ENCODE data around the gene LSM3. TPM values are rescaled to one million over a fixed set of nuclear protein-coding genes. Genes with fewer than 3 reads are reported as not detected.
"Not testable (repeated sequence)": the region's sequence is repeated elsewhere in the genome, so short reads cannot be mapped to it uniquely, and the experiment has no call there.

Gene LSM3
- total RNA-seq, 2 experiments from 2014 or later = 26.3 to 27.2 TPM

DNA sequence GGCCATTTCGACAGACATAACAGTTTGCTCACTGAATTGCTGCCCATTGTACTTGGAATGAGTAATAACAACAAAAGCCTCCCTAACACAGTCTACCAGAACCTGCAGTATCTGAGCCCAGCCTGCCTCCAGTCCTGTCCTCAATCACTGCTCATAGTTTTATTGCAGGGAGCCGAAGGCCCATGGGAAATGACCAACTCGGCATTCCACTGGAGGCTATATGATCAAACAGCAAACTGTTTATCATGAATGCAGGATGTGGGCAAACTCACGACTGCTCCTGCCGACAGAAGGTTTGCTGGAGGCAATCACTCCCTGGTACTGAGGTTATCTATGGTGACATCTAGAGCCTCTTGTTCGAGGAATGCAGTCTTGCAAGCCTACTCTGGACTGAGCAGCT lies 46.3 kb downstream of the LSM3 start:
- H3K4me3 Mint-ChIP-seq = no peak overlapping the region
- H3K9me3 Mint-ChIP-seq = peaks cover 18% of the 10 kb centered on the region
- H3K4me1 Mint-ChIP-seq = peaks cover 2% of the 10 kb centered on the region
- no peak for DNase-seq
- peaks cover 19% of the 10 kb centered on the region for H3K27me3 Mint-ChIP-seq
- H3K27ac Mint-ChIP-seq = no peak overlapping the region
- peaks cover 8% of the 10 kb centered on the region for H3K36me3 Mint-ChIP-seq

DNA sequence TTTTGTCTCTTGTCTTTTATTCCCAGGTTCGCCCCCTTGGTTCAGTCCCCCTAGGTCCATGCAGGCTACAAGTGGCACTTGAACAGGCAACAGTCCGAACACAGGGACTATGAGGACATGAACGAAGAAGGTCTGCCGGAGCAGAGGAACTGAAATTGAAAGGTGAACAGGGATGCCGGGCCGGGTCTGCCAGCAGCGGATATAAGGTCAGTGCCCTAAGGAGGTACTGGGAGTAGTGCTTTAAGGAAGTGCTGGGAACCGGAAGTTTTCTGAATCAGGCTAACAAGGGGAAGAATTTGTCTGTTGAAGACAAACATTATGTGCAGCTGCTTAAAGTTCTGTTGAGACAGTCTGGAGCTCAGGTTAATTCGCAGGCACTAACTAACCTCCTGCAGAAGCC lies 46.8 kb downstream of the LSM3 start:
- Mint-ChIP-seq H3K27me3 (peaks cover 19% of the 10 kb centered on the region), H3K9me3 (peaks cover 15% of the 10 kb centered on the region), H3K27ac (no peak overlapping the region), H3K36me3 (peaks cover 8% of the 10 kb centered on the region), H3K4me3 (no peak overlapping the region), H3K4me1 (peaks cover 2% of the 10 kb centered on the region)
- no peak for DNase-seq

GRCh38 chr3:14226351-14226750 lies 47.7 kb downstream of the LSM3 start:
- H3K4me1 Mint-ChIP-seq, DNase-seq, H3K36me3 Mint-ChIP-seq, H3K9me3 Mint-ChIP-seq, H3K4me3 Mint-ChIP-seq, H3K27ac Mint-ChIP-seq: not testable (repeated sequence)
- H3K27me3 Mint-ChIP-seq = peaks cover 20% of the 10 kb centered on the region

DNA sequence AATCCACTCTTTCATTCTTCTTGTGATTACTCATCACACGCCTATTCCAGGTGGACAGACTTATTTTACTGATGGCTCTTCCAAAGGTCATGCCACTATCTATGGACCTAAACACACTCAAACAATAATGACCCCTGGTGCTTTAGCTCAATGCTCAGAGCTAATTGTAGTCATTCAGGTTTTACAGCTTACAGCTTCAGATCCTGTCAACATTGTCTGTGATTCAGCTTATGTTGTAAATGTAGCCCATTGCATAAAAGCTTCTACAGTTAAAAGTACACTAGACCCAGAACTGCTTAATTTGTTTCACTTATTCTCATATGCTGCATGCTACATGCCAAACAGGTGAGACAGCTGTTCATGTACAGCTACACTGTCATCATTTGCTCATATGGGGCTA lies 49.2 kb downstream of the LSM3 start:
- H3K4me1 Mint-ChIP-seq = peaks cover 7% of the 10 kb centered on the region
- H3K36me3 Mint-ChIP-seq = peaks cover 2% of the 10 kb centered on the region
- H3K27me3 Mint-ChIP-seq = peaks cover 32% of the 10 kb centered on the region
- H3K9me3 Mint-ChIP-seq = peaks cover 2% of the 10 kb centered on the region
- no peak for DNase-seq
- no peak overlapping the region for H3K27ac Mint-ChIP-seq
- H3K4me3 Mint-ChIP-seq = no peak overlapping the region

DNA sequence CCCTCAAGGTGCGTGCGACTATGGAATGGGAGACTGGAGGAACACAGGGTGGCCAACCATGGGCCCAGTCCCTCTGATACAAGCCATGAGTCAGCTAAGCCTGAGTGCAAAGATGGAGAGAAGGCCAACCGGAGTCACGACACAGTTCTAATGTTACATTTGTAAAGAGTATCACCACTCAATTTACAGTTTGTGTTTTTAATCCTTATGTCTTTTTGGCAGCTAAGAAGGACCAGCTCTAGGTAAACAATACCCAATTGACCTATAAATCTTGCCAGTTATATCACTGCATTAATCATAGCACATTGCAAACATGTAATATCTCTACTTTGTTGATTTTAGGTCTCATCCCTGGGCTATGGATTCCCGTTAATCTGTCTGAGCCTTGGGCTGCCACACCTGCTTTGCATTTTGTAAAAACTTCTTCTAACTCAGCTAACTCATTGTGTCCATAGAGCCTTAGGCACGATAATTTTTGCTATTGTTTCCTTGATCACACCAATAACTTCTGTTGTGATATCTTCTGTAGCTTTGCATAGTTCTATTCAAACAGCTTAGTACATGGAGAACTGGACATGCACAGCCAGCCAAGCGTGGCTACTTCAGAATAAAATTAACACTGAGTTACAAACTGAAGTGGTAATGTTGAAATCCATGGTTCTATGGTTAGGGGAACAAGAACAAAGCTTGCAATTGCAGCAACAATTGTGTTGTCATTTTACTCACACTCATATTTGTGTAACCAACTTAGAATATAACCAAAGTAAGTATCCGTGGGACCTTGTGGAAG lies 50.3 kb downstream of the LSM3 start:
- Mint-ChIP-seq H3K9me3 (peaks cover 3% of the 10 kb centered on the region), H3K36me3 (peaks cover 6% of the 10 kb centered on the region), H3K4me1 (peaks cover 7% of the 10 kb centered on the region), H3K27ac (no peak overlapping the region), H3K27me3 (peaks cover 38% of the 10 kb centered on the region), H3K4me3 (no peak overlapping the region)
- DNase-seq = no peak

GRCh38 chr3:14229695-14230094 lies 51.1 kb downstream of the LSM3 start:
- H3K9me3 Mint-ChIP-seq = not testable (repeated sequence)
- peaks cover 44% of the 10 kb centered on the region for H3K27me3 Mint-ChIP-seq

DNA sequence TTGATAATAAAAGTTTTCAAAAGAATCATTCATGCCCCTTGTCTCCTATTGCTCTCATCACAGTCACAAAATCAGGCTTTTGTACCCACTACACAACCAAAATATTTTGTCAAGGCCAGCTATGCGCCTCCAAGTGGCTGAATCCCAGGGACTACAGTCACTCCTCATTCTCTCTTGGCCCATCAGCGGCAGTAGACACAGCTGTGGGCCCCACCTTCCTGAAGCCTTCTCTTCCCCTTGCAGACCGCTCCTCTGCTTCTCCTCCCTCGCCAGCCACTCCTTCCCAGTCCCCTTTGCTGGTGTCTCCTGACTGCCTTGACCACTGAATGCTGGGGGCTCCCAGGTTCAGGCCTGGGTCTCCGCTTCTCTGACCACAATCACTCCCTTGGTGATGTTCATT lies 52.1 kb downstream of the LSM3 start:
- peaks cover 8% of the 10 kb centered on the region for H3K4me1 Mint-ChIP-seq
- H3K4me3 Mint-ChIP-seq = no peak overlapping the region
- H3K36me3 Mint-ChIP-seq = peaks cover 6% of the 10 kb centered on the region
- DNase-seq = no peak
- peaks cover 42% of the 10 kb centered on the region for H3K27me3 Mint-ChIP-seq
- H3K27ac Mint-ChIP-seq = no peak overlapping the region
- peaks cover 3% of the 10 kb centered on the region for H3K9me3 Mint-ChIP-seq

More at GRCh38 chr3:14229695-14230094, 51.1 kb downstream of the LSM3 start:
- not testable (repeated sequence) for H3K36me3 Mint-ChIP-seq, H3K4me3 Mint-ChIP-seq, DNase-seq, H3K4me1 Mint-ChIP-seq, H3K27ac Mint-ChIP-seq

- no peak overlapping the region for H3K27ac Mint-ChIP-seq
- DNase-seq = no peak
- peaks cover 8% of the 10 kb centered on the region for H3K4me1 Mint-ChIP-seq
- H3K4me3 Mint-ChIP-seq = no peak overlapping the region
- peaks cover 3% of the 10 kb centered on the region for H3K9me3 Mint-ChIP-seq
- H3K36me3 Mint-ChIP-seq = peaks cover 6% of the 10 kb centered on the region
- H3K27me3 Mint-ChIP-seq = peaks cover 41% of the 10 kb centered on the region
Observed at GRCh38 chr3:14231145-14231990, 52.8 kb downstream of the LSM3 start.

DNA sequence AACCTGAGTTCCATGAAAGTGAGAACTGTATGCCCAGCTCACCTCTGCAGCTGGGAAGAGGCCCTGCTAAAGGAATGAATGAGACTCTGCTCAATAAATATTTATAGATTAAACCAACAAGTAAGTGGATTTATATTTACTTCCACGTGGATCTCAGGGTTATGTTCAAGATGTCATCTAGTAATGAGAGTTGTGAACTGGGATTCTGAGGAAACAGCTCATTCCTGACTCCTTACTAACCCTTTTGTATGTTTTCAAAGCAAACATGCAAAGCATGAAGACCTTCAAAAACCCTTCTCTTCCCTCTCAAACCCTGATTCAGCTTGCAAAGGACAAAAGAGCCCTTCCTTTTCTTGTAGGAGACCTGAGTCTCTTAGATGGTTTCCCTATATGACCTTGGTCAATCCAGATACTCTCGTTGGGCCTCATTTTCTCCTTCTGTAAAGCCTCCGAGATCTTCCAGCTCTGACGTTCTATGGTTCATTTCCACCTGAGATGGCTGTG lies 53.4 kb downstream of the LSM3 start:
- Mint-ChIP-seq H3K9me3 (peaks cover 3% of the 10 kb centered on the region), H3K36me3 (peaks cover 6% of the 10 kb centered on the region), H3K27ac (no peak overlapping the region), H3K4me3 (no peak overlapping the region), H3K4me1 (peaks cover 8% of the 10 kb centered on the region), H3K27me3 (peaks cover 35% of the 10 kb centered on the region)
- DNase-seq = no peak

DNA sequence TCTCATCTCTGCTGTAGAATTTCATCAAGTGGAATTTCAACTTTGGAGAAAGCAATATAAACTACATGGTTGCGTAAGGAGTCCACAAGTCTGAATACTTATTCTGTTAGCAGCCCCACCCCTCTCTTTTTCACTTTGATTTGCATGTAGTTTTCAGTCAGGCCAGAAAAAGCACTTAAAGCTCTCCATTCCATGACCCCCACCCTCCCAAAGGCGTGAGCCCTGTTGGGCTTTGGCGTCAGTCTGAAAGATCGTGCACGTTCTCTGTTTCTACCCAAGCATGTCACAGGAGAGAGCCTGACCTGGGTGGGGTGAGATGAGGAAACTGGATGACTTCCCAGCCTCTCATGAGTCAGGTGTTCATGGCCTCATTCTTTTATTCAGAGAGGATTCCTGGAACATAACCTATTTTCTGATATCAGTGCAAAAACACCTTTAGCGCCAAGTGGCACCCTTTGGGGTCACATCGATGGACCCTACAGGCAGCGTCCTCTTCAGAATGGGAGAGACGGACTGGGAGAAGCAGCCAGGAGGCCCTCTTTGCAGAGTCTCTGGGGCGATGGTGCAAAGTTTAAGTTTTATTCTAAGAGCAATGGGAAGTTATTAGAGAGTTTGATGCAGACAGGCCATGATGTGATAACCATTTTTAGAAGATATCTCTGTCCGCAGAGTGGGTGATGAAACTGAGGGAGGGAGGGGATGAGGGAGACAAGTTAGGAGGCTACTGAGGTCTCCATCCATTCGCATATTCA lies 55.8 kb downstream of the LSM3 start:
- no peak overlapping the region for H3K27ac Mint-ChIP-seq
- peaks cover 8% of the 10 kb centered on the region for H3K4me1 Mint-ChIP-seq
- H3K27me3 Mint-ChIP-seq = peaks cover 35% of the 10 kb centered on the region
- H3K36me3 Mint-ChIP-seq = peaks cover 6% of the 10 kb centered on the region
- no peak overlapping the region for H3K4me3 Mint-ChIP-seq
- H3K9me3 Mint-ChIP-seq = peaks cover 3% of the 10 kb centered on the region
- no peak for DNase-seq

DNA sequence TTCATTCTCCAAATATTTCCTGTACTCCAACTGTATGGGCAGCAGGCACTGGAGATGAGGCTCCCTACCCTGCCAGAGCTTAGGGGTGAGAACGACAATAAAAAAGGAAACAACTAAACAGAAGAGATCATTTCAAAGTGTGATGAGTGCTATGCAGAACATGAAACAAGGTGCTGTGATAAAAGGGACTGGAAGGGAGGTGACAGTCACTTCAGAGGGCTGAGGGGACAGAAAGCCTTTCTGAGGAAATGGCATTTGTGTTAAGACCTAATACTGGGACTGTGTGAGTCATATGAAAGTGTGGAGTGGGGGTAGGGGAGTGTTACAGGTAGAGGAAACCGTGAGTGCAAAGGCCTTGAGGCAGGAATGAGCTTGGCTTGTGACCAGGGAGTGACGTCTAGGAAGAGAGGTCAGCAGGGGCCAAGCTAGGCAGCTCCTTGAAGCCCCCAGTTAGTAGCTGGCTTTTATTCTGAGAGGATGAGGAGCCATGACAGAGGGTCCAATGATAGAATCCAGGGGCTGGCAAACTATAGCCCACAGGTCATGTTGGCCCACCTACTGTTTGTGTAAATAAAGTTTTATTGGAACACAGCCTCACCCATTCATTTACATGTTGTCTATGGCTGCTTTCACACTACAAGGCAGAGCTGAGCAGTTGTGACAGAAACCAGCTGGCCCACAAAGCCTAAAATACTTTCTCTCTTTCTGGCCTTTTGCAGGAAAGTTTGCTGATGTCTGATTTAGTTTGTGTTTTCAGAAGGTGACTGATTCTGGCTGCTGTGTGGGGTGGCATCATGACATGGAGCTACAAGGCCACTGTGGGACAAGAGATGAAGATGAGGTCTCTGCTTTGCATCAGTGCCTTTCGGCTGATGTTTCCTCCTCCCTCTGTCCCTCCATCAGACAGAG lies 56.6 kb downstream of the LSM3 start:
- Mint-ChIP-seq H3K9me3 (peaks cover 3% of the 10 kb centered on the region), H3K4me1 (peaks cover 8% of the 10 kb centered on the region), H3K27me3 (peaks cover 35% of the 10 kb centered on the region), H3K36me3 (peaks cover 6% of the 10 kb centered on the region), H3K4me3 (no peak overlapping the region), H3K27ac (no peak overlapping the region)
- DNase-seq = no peak

DNA sequence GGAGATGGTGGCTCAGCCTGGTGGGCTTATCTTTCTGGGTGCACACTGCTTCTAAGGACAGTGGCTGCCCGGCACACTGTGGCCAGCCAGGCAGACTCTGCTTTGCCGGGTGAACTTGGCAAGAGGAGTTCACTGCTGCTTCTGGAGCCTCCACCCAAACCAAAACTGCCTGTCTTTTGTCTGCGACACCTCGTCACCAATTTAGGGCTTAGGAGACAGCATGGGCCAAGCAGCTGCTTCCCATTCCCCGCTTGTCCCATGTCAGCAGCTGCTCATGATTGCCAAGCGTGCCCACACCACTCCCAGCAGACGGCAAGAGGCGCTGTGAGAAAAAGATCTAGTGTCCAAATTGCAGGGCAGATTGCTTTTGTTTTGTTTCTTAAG lies 57.3 kb downstream of the LSM3 start:
- Mint-ChIP-seq H3K36me3 (peaks cover 6% of the 10 kb centered on the region), H3K9me3 (peaks cover 3% of the 10 kb centered on the region), H3K27me3 (peaks cover 35% of the 10 kb centered on the region), H3K4me3 (no peak overlapping the region), H3K4me1 (peaks cover 8% of the 10 kb centered on the region), H3K27ac (no peak overlapping the region)
- DNase-seq = no peak

GRCh38 chr3:14236902-14237301 lies 58.3 kb downstream of the LSM3 start:
- no peak for DNase-seq
- Mint-ChIP-seq H3K4me3 (no peak overlapping the region), H3K4me1 (peaks cover 8% of the 10 kb centered on the region), H3K27ac (no peak overlapping the region), H3K27me3 (peaks cover 26% of the 10 kb centered on the region), H3K9me3 (peaks cover 3% of the 10 kb centered on the region), H3K36me3 (peaks cover 6% of the 10 kb centered on the region)

GRCh38 chr3:14237457-14237856 lies 58.8 kb downstream of the LSM3 start:
- peaks cover 22% of the 10 kb centered on the region for H3K27me3 Mint-ChIP-seq
- no peak overlapping the region for H3K27ac Mint-ChIP-seq

More at GRCh38 chr3:14237457-14237856, 58.8 kb downstream of the LSM3 start:
- H3K36me3 Mint-ChIP-seq = peaks cover 6% of the 10 kb centered on the region
- peaks cover 7% of the 10 kb centered on the region for H3K4me1 Mint-ChIP-seq
- DNase-seq = no peak
- H3K9me3 Mint-ChIP-seq = peaks cover 3% of the 10 kb centered on the region
- H3K4me3 Mint-ChIP-seq = no peak overlapping the region

All from activated naive CD8-positive, alpha-beta T cell treated with anti-CD3 and anti-CD28 coated beads for 36 hours (primary cell).